HG02973 (cell line): ENCODE measurements around the gene AGER.
"Not testable (repeated sequence)": the region's sequence is repeated elsewhere in the genome, so short reads cannot be mapped to it uniquely, and the experiment has no call there.

Experiments
- ATAC-seq: cut with Tn5 transposase; IDR thresholded peaks from one replicate; pipeline ENCODE4 v1.9.1; 2021; ENCODE audit warnings: moderate library complexity; ENCODE audit not compliant: unreplicated experiment

Gene AGER

GRCh38 chr6:32184084-32184640, at the start of gene AGER:
AGER (minus strand) TSS chr6:32184253; CDS start chr6:32184222, 31 bp downstream.
- ATAC-seq: no peak

- ATAC-seq: no peak
These were observed 42.4 kb upstream of the AGER start for GRCh38 chr6:32226434-32226833.

- no peak for ATAC-seq
These were observed 40.6 kb upstream of the AGER start for GRCh38 chr6:32224696-32225095.

- ATAC-seq: no peak
These were observed 39.5 kb upstream of the AGER start, which contains the start of gene NOTCH4 for GRCh38 chr6:32223258-32224235. NOTCH4 (minus strand) TSS chr6:32224067; CDS start chr6:32223928, 139 bp downstream.

- ATAC-seq: no peak
These were observed 38.5 kb upstream of the AGER start for GRCh38 chr6:32222333-32223230.

GRCh38 chr6:32220021-32220420, 36.0 kb upstream of the AGER start:
- no peak for ATAC-seq

GRCh38 chr6:32218167-32218566, 34.1 kb upstream of the AGER start:
- ATAC-seq: no peak

- ATAC-seq: no peak
These were observed 32.9 kb upstream of the AGER start for GRCh38 chr6:32216998-32217397.

GRCh38 chr6:32216285-32216684, 32.2 kb upstream of the AGER start:
- ATAC-seq: no peak

- no peak for ATAC-seq
These were observed 31.6 kb upstream of the AGER start for GRCh38 chr6:32215617-32216016.

GRCh38 chr6:32214126-32214525, 30.1 kb upstream of the AGER start:
- ATAC-seq: no peak

- no peak for ATAC-seq
These were observed 29.6 kb upstream of the AGER start for GRCh38 chr6:32213649-32214048.

GRCh38 chr6:32212076-32212760, 28.2 kb upstream of the AGER start:
- no peak for ATAC-seq

- ATAC-seq: not testable (repeated sequence)
These were observed 27.4 kb upstream of the AGER start for GRCh38 chr6:32211432-32211831.

- ATAC-seq: no peak
These were observed 26.1 kb upstream of the AGER start for GRCh38 chr6:32210191-32210601.

- ATAC-seq: no peak
These were observed 24.9 kb upstream of the AGER start for GRCh38 chr6:32208996-32209395.

- ATAC-seq: no peak
These were observed 20.2 kb upstream of the AGER start for GRCh38 chr6:32204268-32204715.

GRCh38 chr6:32203426-32204267, 19.6 kb upstream of the AGER start:
- no peak for ATAC-seq

- no peak for ATAC-seq
These were observed 18.1 kb upstream of the AGER start for GRCh38 chr6:32202186-32202585.
